Astrocyte of the spinal cord (primary cell): ENCODE data around the gene TSTD2.

ENCODE experiments used
- DNase-seq: peaks from one replicate; pipeline ENCODE4 v3.0.0; 2011; ENCODE audit warnings: low read depth, low spot score
- H3K4me3 ChIP-seq: 2 replicates; pipeline ENCODE4 v1.5.1; 2011; ENCODE audit warnings: low read depth, mild to moderate bottlenecking, low read length, moderate library complexity
- in situ Hi-C: cut with HindIII; loops from 2 replicates; pipeline ENCODE4 v1.10.0; 2017; ENCODE audit warnings: low sequenced_read_pairs
- TF ChIP-seq, protein P1 (sequence below): IDR thresholded peaks from 2 replicates; pipeline ENCODE4 v1.5.1; 2012; ENCODE audit warnings: low read depth, mild to moderate bottlenecking, low read length, inconsistent platforms

TSTD2 gene

GRCh38 chr9:97560851-97561250, 72.3 kb downstream of the TSTD2 start:
- in situ Hi-C loops: no loop called here
- no peak for DNase-seq

DNA sequence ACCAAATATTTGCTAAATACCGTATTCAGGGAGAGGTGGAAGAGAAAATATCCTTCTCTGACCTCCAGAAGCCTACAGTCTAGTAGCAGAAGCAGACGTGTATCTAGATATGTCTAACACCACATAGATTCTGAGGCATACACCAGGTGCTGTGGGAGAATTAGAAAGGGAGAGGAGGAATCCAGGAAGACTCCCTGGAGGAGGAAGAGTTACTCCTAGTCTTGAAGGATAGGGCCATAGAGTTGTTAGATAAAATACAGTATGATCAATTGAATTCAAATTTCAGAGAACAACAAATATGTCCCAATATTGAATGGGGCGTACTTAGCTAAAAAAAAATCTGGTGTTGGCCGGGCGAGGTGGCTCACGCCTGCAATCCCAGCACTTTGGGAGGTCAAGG, 73.0 kb downstream of the TSTD2 start:
- no peak overlapping the region for H3K4me3 ChIP-seq
- in situ Hi-C loops: no loop called here
- DNase-seq: no peak
- TF ChIP-seq, protein P1, sequence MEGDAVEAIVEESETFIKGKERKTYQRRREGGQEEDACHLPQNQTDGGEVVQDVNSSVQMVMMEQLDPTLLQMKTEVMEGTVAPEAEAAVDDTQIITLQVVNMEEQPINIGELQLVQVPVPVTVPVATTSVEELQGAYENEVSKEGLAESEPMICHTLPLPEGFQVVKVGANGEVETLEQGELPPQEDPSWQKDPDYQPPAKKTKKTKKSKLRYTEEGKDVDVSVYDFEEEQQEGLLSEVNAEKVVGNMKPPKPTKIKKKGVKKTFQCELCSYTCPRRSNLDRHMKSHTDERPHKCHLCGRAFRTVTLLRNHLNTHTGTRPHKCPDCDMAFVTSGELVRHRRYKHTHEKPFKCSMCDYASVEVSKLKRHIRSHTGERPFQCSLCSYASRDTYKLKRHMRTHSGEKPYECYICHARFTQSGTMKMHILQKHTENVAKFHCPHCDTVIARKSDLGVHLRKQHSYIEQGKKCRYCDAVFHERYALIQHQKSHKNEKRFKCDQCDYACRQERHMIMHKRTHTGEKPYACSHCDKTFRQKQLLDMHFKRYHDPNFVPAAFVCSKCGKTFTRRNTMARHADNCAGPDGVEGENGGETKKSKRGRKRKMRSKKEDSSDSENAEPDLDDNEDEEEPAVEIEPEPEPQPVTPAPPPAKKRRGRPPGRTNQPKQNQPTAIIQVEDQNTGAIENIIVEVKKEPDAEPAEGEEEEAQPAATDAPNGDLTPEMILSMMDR: no peak

More at GRCh38 chr9:97560851-97561250, 72.3 kb downstream of the TSTD2 start:
- H3K4me3 ChIP-seq: no peak overlapping the region
- TF ChIP-seq, protein P1: no peak

GRCh38 chr9:97559111-97559514, 74.1 kb downstream of the TSTD2 start:
- no peak overlapping the region for H3K4me3 ChIP-seq
- in situ Hi-C loops: no loop called here
- DNase-seq: no peak

GRCh38 chr9:97558701-97559101, 74.5 kb downstream of the TSTD2 start:
- no peak overlapping the region for H3K4me3 ChIP-seq
- in situ Hi-C loops: no loop called here
- no peak for DNase-seq
- TF ChIP-seq, protein P1: no peak

More at GRCh38 chr9:97559111-97559514, 74.1 kb downstream of the TSTD2 start:
- TF ChIP-seq, protein P1: no peak

- TF ChIP-seq, protein P1: no peak
- H3K4me3 ChIP-seq: no peak overlapping the region
- no peak for DNase-seq
- in situ Hi-C loops: no loop called here
These were observed 75.5 kb downstream of the TSTD2 start for GRCh38 chr9:97557606-97558095.

DNA sequence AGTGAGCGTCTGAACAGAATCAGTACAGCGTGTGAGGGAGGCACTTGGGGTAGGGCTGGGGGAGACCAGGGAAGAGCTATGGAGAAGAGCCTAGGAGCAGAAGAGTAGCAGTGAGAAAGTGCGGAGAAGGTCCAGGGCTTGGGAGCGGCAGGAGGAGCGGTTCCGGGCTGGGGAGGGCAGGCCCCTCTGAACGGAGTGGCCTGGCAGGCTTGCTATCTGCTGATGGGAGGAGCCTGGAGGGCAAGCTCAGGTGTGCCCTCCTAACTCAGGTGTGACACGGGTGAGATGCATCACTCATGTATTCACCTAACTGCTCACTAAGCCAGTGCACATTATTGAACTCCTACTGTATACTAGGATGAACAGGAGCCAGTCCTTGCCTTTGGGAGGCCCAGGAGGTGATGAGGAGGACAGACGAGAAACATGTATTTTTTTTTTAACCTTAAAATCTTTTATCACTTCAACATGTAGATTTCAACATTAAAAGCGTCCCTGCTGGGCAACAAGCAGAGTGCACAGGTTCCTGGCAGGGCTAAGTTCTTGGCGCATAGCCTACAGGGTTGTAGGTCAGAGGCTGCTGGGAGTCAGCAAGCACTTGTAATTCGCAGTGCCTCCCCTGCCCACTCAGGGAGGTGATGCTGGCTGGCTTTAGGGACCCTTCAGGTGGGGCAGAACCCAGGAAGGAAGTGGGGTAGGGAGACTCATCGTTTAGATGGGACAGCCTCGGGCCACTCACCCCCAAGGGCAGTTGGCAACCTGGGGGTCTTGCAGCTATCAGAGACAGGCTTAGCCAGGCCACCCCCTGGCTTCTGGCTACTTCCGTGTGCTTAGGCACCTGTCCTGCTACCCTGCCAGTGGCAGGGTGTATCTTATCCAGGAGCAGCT, 76.2 kb downstream of the TSTD2 start:
- no peak overlapping the region for H3K4me3 ChIP-seq
- in situ Hi-C loops: no loop called here
- TF ChIP-seq, protein P1: no peak
- DNase-seq: no peak
